Keratinocyte (primary cell): Measurements from ENCODE around the gene RSKR. TPM values are rescaled to one million over a fixed set of nuclear protein-coding genes. Genes with fewer than 3 reads are reported as not detected.

ENCODE experiments used
- DNase-seq: peaks from one replicate; pipeline ENCODE4 v3.0.0-alpha.2; 2011; ENCODE audit warnings: low read depth, missing footprints, low spot score
- FAIRE-seq: peaks from 2 replicates; lab custom pipeline; 2011; peaks lifted over from hg19 to GRCh38; lab: Jason Lieb, UNC
- H2AFZ ChIP-seq: 2 replicates; pipeline ENCODE4 v1.6.0; 2012; ENCODE audit warnings: low read length, control low read depth, inconsistent platforms; ENCODE audit not compliant: control insufficient read depth
- H3K27ac ChIP-seq: 2 replicates; pipeline ENCODE4 v1.5.1; 2011; ENCODE audit warnings: low read length; ENCODE audit not compliant: control insufficient read depth, insufficient read depth
- H3K27me3 ChIP-seq: 3 replicates; pipeline ENCODE4 v1.6.0; 2011; ENCODE audit warnings: low read length; ENCODE audit not compliant: control insufficient read depth, insufficient read depth; ENCODE audit errors: extremely low read depth
- H3K36me3 ChIP-seq, 2 experiments: 2 replicates in 1 of 2; 3 replicates in 1 of 2; pipeline ENCODE4 v1.5.1; 2011; ENCODE audit warnings: low read length in 2 of 2, mild to moderate bottlenecking in 1 of 2; ENCODE audit not compliant: control insufficient read depth in 2 of 2, insufficient read depth in 2 of 2; ENCODE audit errors: extremely low read depth in 1 of 2
- H3K4me1 ChIP-seq: 3 replicates; pipeline ENCODE4 v1.5.1; 2011; ENCODE audit warnings: low read length; ENCODE audit not compliant: control insufficient read depth, insufficient read depth; ENCODE audit errors: extremely low read depth
- H3K4me2 ChIP-seq: 3 replicates; pipeline ENCODE4 v1.6.0; 2011; ENCODE audit warnings: low read depth, low read length; ENCODE audit not compliant: control insufficient read depth, insufficient read depth; ENCODE audit errors: extremely low read depth
- H3K4me3 ChIP-seq, 3 experiments: fragments of 200-600 bp in 1 of 3; sonication (generic) in 1 of 3; 2 replicates in 2 of 3; 3 replicates in 1 of 3; pipeline ENCODE4 v1.5.1; 2011 to 2016; ENCODE audit warnings: low read length in 3 of 3, mild to moderate bottlenecking in 3 of 3, control low read depth in 2 of 3, inconsistent platforms in 1 of 3, low read depth in 1 of 3, mixed read lengths in 1 of 3, mixed run types in 1 of 3, moderate library complexity in 1 of 3; ENCODE audit not compliant: control insufficient read depth in 2 of 3, insufficient read depth in 2 of 3; ENCODE audit errors: extremely low read depth in 1 of 3
- H3K79me2 ChIP-seq: 2 replicates; pipeline ENCODE4 v1.6.0; 2012; ENCODE audit warnings: low read length; ENCODE audit not compliant: control insufficient read depth, insufficient read depth
- H3K9ac ChIP-seq: 3 replicates; pipeline ENCODE4 v1.6.0; 2011; ENCODE audit warnings: low read length; ENCODE audit not compliant: control insufficient read depth, insufficient read depth; ENCODE audit errors: extremely low read depth
- H3K9me1 ChIP-seq: 3 replicates; pipeline ENCODE4 v1.6.0; 2011; ENCODE audit warnings: low read length; ENCODE audit not compliant: control insufficient read depth, insufficient read depth; ENCODE audit errors: extremely low read depth
- H3K9me3 ChIP-seq: 2 replicates; pipeline ENCODE4 v1.5.1; 2012; ENCODE audit warnings: low read depth, low read length; ENCODE audit not compliant: control insufficient read depth
- H4K20me1 ChIP-seq: 3 replicates; pipeline ENCODE4 v1.6.0; 2011; ENCODE audit warnings: low read length; ENCODE audit not compliant: control insufficient read depth, insufficient read depth; ENCODE audit errors: extremely low read depth
- EZH2 ChIP-seq: IDR thresholded peaks from one replicate; pipeline ENCODE4 v1.6.1; 2012; ENCODE audit warnings: inconsistent platforms, mild to moderate bottlenecking, low read length, moderate library complexity
- dilution Hi-C: fragments of 300-500 bp; cut with MboI; formaldehyde crosslinking; loops from one replicate; pipeline ENCODE4 v1.7.0; 2020; ENCODE audit warnings: low sequenced_read_pairs; ENCODE audit not compliant: extremely low pct_ligation_motif_present
- polyA plus RNA-seq, 5 experiments: library from polyadenylated mRNA; depleted of rRNA in 3 of 5; stranded (reverse) in 3 of 5; stranded (forward) in 1 of 5; unstranded in 1 of 5; fragments of >200 nt; gene quantifications; 1 replicate in 1 of 5; 2 replicates in 3 of 5; 3 replicates in 1 of 5; pipeline versions ENCODE4 v1.2.1 to v1.2.3, GENCODE V29; 2011 to 2012; ENCODE audit warnings: missing spikeins in 2 of 5, low read depth in 1 of 5, low replicate concordance in 1 of 5
- TF ChIP-seq, protein P1 (sequence below), 3 experiments: IDR thresholded peaks in 1 of 3; conservative IDR thresholded peaks in 1 of 3; optimal IDR thresholded peaks in 1 of 3; 2 replicates in 2 of 3; 3 replicates in 1 of 3; pipeline versions ENCODE3 to v1.5.1; 2011; ENCODE audit warnings: low read length in 3 of 3, mild to moderate bottlenecking in 3 of 3, moderate library complexity in 2 of 3, control low read depth in 1 of 3, inconsistent platforms in 1 of 3; ENCODE audit not compliant: insufficient read depth in 2 of 3; ENCODE audit errors: extremely low read depth in 1 of 3

The RSKR gene
- polyA plus RNA-seq, 1 donor (not counting 4 experiments of a cell fraction or from before 2014, with no cell fraction given), result 6.6 TPM

DNA sequence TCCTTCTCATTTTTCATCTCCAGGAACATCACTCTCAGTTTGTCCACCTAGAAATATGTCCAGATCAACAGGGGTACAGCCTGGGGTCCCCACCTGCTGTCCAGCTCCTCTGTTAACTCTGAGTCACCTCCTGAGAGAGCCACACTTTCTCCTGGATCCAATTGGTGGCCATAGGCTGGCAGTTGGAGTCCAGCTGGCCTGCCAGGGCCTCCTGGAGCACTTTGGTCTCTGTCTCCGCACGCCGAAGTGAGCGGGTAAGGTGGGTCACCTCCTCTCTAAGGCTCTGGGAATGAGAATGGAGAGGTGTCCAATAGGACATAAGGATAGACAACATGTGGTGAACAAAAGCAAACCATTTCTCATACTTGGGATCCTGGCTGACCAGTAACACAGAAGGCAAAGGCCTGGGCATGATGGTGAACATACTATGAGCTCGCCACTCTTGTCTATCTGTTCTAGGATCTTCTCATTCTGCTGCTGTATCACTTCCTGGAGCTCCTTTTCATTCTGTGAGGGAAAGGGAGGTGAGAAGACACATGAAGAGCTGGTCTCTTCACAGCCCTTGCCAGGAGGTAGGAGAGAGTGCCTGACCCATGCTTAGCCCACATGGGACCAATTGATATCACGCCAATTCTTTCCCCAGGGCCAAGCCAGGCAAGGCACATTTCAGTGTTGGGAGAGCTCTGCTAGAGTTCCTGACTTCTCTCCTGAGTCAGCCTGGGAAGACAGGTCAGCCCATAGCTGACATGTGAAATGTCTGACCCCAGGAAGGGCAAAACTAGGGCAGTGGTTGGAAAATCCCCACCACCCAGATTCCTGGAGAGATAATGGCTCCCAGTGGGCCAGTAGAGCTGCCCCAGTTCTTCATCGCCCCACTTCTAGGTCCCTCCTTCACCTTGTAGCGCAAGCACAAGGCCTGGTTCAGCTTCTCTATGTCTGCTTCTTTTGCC, 35.5 kb downstream of the RSKR start:
- dilution Hi-C loops, result no loop called here
- no peak overlapping the region for H3K4me3 ChIP-seq
- H4K20me1 ChIP-seq, result no peaks in the 10 kb centered on the region
- H3K79me2 ChIP-seq, result no peaks in the 10 kb centered on the region
- no peak overlapping the region for H3K27ac ChIP-seq
- H3K27me3 ChIP-seq, result no peaks in the 10 kb centered on the region
- peaks cover 6% of the 10 kb centered on the region for H3K4me1 ChIP-seq
- peaks cover 12 to 41% of the 10 kb centered on the region in 2 experiments for H3K36me3 ChIP-seq
- no peak overlapping the region for H2AFZ ChIP-seq
- FAIRE-seq (no peak), DNase-seq (no peak)
- no peaks in the 10 kb centered on the region for H3K9me3 ChIP-seq
- H3K4me2 ChIP-seq, result no peak overlapping the region
- no peaks in the 10 kb centered on the region for H3K9me1 ChIP-seq
- H3K9ac ChIP-seq, result no peak overlapping the region
- TF ChIP-seq, protein P1, sequence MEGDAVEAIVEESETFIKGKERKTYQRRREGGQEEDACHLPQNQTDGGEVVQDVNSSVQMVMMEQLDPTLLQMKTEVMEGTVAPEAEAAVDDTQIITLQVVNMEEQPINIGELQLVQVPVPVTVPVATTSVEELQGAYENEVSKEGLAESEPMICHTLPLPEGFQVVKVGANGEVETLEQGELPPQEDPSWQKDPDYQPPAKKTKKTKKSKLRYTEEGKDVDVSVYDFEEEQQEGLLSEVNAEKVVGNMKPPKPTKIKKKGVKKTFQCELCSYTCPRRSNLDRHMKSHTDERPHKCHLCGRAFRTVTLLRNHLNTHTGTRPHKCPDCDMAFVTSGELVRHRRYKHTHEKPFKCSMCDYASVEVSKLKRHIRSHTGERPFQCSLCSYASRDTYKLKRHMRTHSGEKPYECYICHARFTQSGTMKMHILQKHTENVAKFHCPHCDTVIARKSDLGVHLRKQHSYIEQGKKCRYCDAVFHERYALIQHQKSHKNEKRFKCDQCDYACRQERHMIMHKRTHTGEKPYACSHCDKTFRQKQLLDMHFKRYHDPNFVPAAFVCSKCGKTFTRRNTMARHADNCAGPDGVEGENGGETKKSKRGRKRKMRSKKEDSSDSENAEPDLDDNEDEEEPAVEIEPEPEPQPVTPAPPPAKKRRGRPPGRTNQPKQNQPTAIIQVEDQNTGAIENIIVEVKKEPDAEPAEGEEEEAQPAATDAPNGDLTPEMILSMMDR (optimal IDR thresholded peaks at IDR 0.05 in 1 of 3, IDR thresholded peaks at IDR 0.05 in 1 of 3, conservative IDR thresholded peaks at IDR 0.05 in 1 of 3; ENCODE audit: extremely low read depth in 1 of 3, insufficient read depth in 2 of 3, low read length in 3 of 3), result no peak
- no peak for TF ChIP-seq EZH2

DNA sequence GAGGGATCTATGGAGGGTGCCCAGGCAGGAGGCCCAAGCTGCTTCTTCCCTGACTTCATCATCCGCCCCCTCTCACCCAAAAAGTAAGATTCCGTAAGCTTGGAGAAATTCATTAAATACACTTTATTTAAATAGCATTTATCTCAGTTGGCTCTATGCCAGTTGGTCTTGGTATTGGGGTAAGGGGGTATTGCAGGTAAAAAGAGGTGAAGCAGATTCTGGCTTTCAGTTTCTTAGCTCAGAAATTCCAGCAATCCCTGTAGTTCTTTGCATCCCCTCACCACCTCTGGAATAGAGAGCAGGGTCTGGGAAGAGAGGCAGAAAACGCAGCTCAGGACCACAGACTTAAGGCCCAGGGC, 36.5 kb downstream of the RSKR start:
- DNase-seq (no peak), FAIRE-seq (no peak)
- H3K4me2 ChIP-seq, result no peak overlapping the region
- no peak overlapping the region for H3K4me3 ChIP-seq
- H2AFZ ChIP-seq, result no peak overlapping the region
- H3K79me2 ChIP-seq, result no peaks in the 10 kb centered on the region
- H3K27ac ChIP-seq, result no peak overlapping the region
- H3K9me1 ChIP-seq, result no peaks in the 10 kb centered on the region
- dilution Hi-C loops, result no loop called here
- TF ChIP-seq EZH2, result no peak
- TF ChIP-seq, protein P1 (optimal IDR thresholded peaks at IDR 0.05 in 1 of 3, IDR thresholded peaks at IDR 0.05 in 1 of 3, conservative IDR thresholded peaks at IDR 0.05 in 1 of 3; ENCODE audit: extremely low read depth in 1 of 3, insufficient read depth in 2 of 3, low read length in 3 of 3), result no peak
- H3K4me1 ChIP-seq, result peaks cover 7% of the 10 kb centered on the region
- peaks cover 12 to 35% of the 10 kb centered on the region in 2 experiments for H3K36me3 ChIP-seq
- no peak overlapping the region for H3K9ac ChIP-seq
- no peaks in the 10 kb centered on the region for H3K9me3 ChIP-seq
- no peaks in the 10 kb centered on the region for H3K27me3 ChIP-seq
- no peaks in the 10 kb centered on the region for H4K20me1 ChIP-seq
